Ishikawa (cell line): ENCODE measurements around the gene PDIA5.

Experiments used
- CREB1 ChIP-seq: IDR thresholded peaks from 2 replicates; pipeline ENCODE4 v1.6.1; 2012; ENCODE audit warnings: low read depth
- EP300 ChIP-seq: IDR thresholded peaks from 2 replicates; pipeline ENCODE4 v1.6.1; 2012; ENCODE audit warnings: borderline replicate concordance
- MAX ChIP-seq: IDR thresholded peaks from 2 replicates; pipeline ENCODE4 v1.6.1; 2012
- NFIC ChIP-seq: IDR thresholded peaks from 2 replicates; pipeline ENCODE4 v1.6.1; 2012
- RAD21 ChIP-seq: IDR thresholded peaks from 2 replicates; pipeline ENCODE4 v1.6.1; 2012; ENCODE audit warnings: low read depth
- TAF1 ChIP-seq: IDR thresholded peaks from 2 replicates; pipeline ENCODE4 v1.6.1; 2012; ENCODE audit warnings: low read depth, mild to moderate bottlenecking
- TCF12 ChIP-seq: IDR thresholded peaks from 2 replicates; pipeline ENCODE4 v1.6.1; 2012; ENCODE audit warnings: low read depth
- TEAD4 ChIP-seq: IDR thresholded peaks from 2 replicates; pipeline ENCODE4 v1.6.1; 2012
- USF1 ChIP-seq: IDR thresholded peaks from 2 replicates; pipeline ENCODE4 v1.6.1; 2012
- YY1 ChIP-seq: IDR thresholded peaks from 2 replicates; pipeline ENCODE4 v1.6.1; 2012; ENCODE audit warnings: low read depth
- TF ChIP-seq, protein P1 (sequence below): IDR thresholded peaks from 2 replicates; pipeline ENCODE4 v1.6.1; 2012; ENCODE audit warnings: low read depth, mild to moderate bottlenecking

DNA sequence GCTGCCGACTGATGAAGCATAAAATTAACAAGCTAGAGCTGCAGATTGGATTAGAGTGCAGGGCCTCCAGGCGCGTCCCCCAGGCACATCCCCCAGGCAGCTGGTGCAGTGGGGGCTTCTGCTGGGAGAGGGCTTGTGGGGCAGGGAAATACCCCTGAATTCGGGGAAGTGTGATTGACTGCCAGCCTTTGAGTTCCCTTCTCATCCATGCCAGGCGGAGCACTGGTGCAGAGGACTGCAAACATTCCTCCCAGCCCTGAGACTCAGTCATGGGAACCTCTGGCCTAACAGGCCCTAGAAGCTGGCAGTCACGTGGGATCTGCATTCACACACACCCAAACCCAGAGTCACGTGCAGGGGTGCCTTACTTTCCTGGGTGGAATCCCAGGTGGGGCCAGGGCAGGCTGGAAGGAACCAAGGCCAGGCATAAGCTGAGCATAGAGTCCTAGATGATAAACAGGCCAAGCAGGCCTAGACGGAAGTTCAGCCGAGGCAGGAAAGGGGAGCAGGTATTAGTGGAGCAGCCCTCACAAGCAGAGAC, 88.7 kb downstream of the PDIA5 start:
- TF ChIP-seq TEAD4 (no peak), USF1 (no peak), TAF1 (no peak), YY1 (no peak), RAD21 (no peak), EP300 (no peak), MAX (no peak), CREB1 (no peak), TCF12 (no peak), NFIC (no peak)
- TF ChIP-seq, protein P1, sequence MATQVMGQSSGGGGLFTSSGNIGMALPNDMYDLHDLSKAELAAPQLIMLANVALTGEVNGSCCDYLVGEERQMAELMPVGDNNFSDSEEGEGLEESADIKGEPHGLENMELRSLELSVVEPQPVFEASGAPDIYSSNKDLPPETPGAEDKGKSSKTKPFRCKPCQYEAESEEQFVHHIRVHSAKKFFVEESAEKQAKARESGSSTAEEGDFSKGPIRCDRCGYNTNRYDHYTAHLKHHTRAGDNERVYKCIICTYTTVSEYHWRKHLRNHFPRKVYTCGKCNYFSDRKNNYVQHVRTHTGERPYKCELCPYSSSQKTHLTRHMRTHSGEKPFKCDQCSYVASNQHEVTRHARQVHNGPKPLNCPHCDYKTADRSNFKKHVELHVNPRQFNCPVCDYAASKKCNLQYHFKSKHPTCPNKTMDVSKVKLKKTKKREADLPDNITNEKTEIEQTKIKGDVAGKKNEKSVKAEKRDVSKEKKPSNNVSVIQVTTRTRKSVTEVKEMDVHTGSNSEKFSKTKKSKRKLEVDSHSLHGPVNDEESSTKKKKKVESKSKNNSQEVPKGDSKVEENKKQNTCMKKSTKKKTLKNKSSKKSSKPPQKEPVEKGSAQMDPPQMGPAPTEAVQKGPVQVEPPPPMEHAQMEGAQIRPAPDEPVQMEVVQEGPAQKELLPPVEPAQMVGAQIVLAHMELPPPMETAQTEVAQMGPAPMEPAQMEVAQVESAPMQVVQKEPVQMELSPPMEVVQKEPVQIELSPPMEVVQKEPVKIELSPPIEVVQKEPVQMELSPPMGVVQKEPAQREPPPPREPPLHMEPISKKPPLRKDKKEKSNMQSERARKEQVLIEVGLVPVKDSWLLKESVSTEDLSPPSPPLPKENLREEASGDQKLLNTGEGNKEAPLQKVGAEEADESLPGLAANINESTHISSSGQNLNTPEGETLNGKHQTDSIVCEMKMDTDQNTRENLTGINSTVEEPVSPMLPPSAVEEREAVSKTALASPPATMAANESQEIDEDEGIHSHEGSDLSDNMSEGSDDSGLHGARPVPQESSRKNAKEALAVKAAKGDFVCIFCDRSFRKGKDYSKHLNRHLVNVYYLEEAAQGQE, result no peak
